Liver (tissue), 9 donors: ENCODE data around the gene PNPLA3. TPM values are rescaled to one million over a fixed set of nuclear protein-coding genes. Genes with fewer than 3 reads are reported as not detected.

ENCODE experiments used
- DNase-seq: peaks from one replicate; pipeline ENCODE4 v3.0.0-alpha.2; 2017; ENCODE audit warnings: low spot score
- H3K27ac ChIP-seq, 2 donors: one replicate each; pipeline ENCODE4 v1.7.0; 2013; ENCODE audit warnings: inconsistent platforms in 2 of 2, low read length in 2 of 2, control low read depth in 1 of 2, low read depth in 1 of 2, mild to moderate bottlenecking in 1 of 2
- H3K27me3 ChIP-seq, 4 donors: one replicate each; pipeline versions ENCODE4 v1.6.1 to v1.7.0; 2013; ENCODE audit warnings: low read length in 3 of 4, inconsistent platforms in 1 of 4, mild to moderate bottlenecking in 1 of 4, moderate library complexity in 1 of 4; ENCODE audit not compliant: control insufficient read depth in 4 of 4, insufficient read depth in 4 of 4
- H3K36me3 ChIP-seq, 4 donors: one replicate each; pipeline versions ENCODE4 v1.6.1 to v1.7.0; 2013; ENCODE audit warnings: low read length in 3 of 4, mild to moderate bottlenecking in 3 of 4, low read depth in 1 of 4, moderate library complexity in 1 of 4; ENCODE audit not compliant: control insufficient read depth in 4 of 4, insufficient read depth in 3 of 4
- H3K4me1 ChIP-seq, 4 donors: one replicate each; pipeline versions ENCODE4 v1.6.1 to v1.7.0; 2013; ENCODE audit warnings: low read length in 3 of 4, mild to moderate bottlenecking in 3 of 4, moderate library complexity in 1 of 4; ENCODE audit not compliant: control insufficient read depth in 4 of 4, insufficient read depth in 4 of 4
- H3K4me3 ChIP-seq, 3 donors: one replicate each; pipeline versions ENCODE4 v1.6.1 to v1.7.0; 2013; ENCODE audit warnings: low read length in 3 of 3, control low read depth in 1 of 3, low read depth in 1 of 3, mild to moderate bottlenecking in 1 of 3
- H3K9ac ChIP-seq, 2 donors: one replicate each; pipeline ENCODE4 v1.7.0; 2013; ENCODE audit warnings: low read length in 2 of 2, mild to moderate bottlenecking in 2 of 2, moderate library complexity in 2 of 2, control low read depth in 1 of 2, low read depth in 1 of 2
- H3K9me3 ChIP-seq, 4 donors: one replicate each; pipeline versions ENCODE4 v1.6.1 to v1.7.0; 2013; ENCODE audit warnings: low read length in 3 of 4; ENCODE audit not compliant: control insufficient read depth in 4 of 4
- ATF3 ChIP-seq: IDR thresholded peaks from 2 replicates; pipeline ENCODE4 v1.6.1; 2016; ENCODE audit warnings: antibody characterized with exemption
- CTCF ChIP-seq: fragments of 150-350 bp; IDR thresholded peaks from 2 replicates; pipeline ENCODE4 v1.5.1; 2017; ENCODE audit warnings: improper control_type of control experiment, low read depth, low read length; ENCODE audit not compliant: missing input control
- EGR1 ChIP-seq, 2 donors: IDR thresholded peaks; 2 replicates each; pipeline ENCODE4 v1.6.1; 2016 to 2018; ENCODE audit warnings: antibody characterized with exemption in 2 of 2, low read depth in 2 of 2
- FOXA1 ChIP-seq: IDR thresholded peaks from 2 replicates; pipeline ENCODE4 v1.6.1; 2016; ENCODE audit warnings: antibody characterized with exemption
- FOXA2 ChIP-seq: IDR thresholded peaks from 2 replicates; pipeline ENCODE4 v1.6.1; 2016; ENCODE audit warnings: antibody characterized with exemption
- GABPA ChIP-seq, 2 donors: IDR thresholded peaks in 1 of 2; conservative IDR thresholded peaks in 1 of 2; 2 replicates each; pipeline ENCODE4 v1.6.1; 2016; ENCODE audit warnings: antibody characterized with exemption in 2 of 2, mild to moderate bottlenecking in 1 of 2, moderate library complexity in 1 of 2
- HNF4G ChIP-seq: IDR thresholded peaks from 2 replicates; pipeline ENCODE4 v1.6.1; 2016; ENCODE audit warnings: antibody characterized with exemption
- MAX ChIP-seq: IDR thresholded peaks from 2 replicates; pipeline ENCODE4 v1.6.1; 2016; ENCODE audit warnings: antibody characterized with exemption
- NR2F2 ChIP-seq: IDR thresholded peaks from 2 replicates; pipeline ENCODE4 v1.6.1; 2016; ENCODE audit warnings: antibody characterized with exemption
- REST ChIP-seq: IDR thresholded peaks from 2 replicates; pipeline ENCODE4 v1.6.1; 2016; ENCODE audit warnings: antibody characterized with exemption, mild to moderate bottlenecking
- TAF1 ChIP-seq: conservative IDR thresholded peaks from 2 replicates; pipeline ENCODE4 v1.6.1; 2016; ENCODE audit warnings: antibody characterized with exemption, mild to moderate bottlenecking
- YY1 ChIP-seq: IDR thresholded peaks from 2 replicates; pipeline ENCODE4 v1.6.1; 2016; ENCODE audit warnings: antibody characterized with exemption, mild to moderate bottlenecking
- ZBTB33 ChIP-seq: IDR thresholded peaks from 2 replicates; pipeline ENCODE4 v1.6.1; 2016; ENCODE audit warnings: antibody characterized with exemption
- WGBS: extraction: QIAGEN DNeasy Blood & Tissue Kit; methylation state at CpG from one replicate; pipeline ENCODE4 v1.1.7; 2013; 5-methylcytosine and 5-hydroxymethylcytosine counted together
- polyA plus RNA-seq, 2 donors: library from polyadenylated mRNA; stranded (reverse) in 1 of 2; unstranded in 1 of 2; fragments of 200-250 nt in 1 of 2; fragments of >200 nt in 1 of 2; fragmentation: Nextera tagmentation in 1 of 2; extraction: Ambion mirVana in 1 of 2; gene quantifications; one replicate each; pipeline versions ENCODE4 v1.2.1 to v1.2.3, GENCODE V29; 2013 to 2015
- total RNA-seq, 2 donors: library from RNA; depleted of rRNA; stranded (reverse); fragments of >200 nt; gene quantifications; one replicate each; pipeline ENCODE4 v1.2.3, GENCODE V29; 2014
- donor health status: healthy.
- donor health status: healthy.
- donor health status: healthy.
- donor health status: healthy.
- donor health status: healthy.

PNPLA3 gene
- total and polyA plus RNA-seq, 4 donors = 15.9 to 59.1 (median 24.8) TPM

- Histone ChIP-seq H3K4me1 (no peaks in the 10 kb centered on the region), H3K27me3 (no peaks in the 10 kb centered on the region), H3K4me3 (no peak overlapping the region), H3K9me3 (no peaks in the 10 kb centered on the region), H3K9ac (no peak overlapping the region), H3K36me3 (no peaks in the 10 kb centered on the region), H3K27ac (no peak overlapping the region)
- DNase-seq = no peak
- WGBS = 91% methylated on average over 1 of the region's 1 CpG
- TF ChIP-seq HNF4G (no peak), FOXA2 (no peak), FOXA1 (no peak), ATF3 (no peak), EGR1 (IDR thresholded peaks at IDR 0.05; ENCODE audit: low read depth in 2 of 2) (no peak), NR2F2 (no peak), GABPA (IDR thresholded peaks at IDR 0.05 in 1 of 2, conservative IDR thresholded peaks at IDR 0.05 in 1 of 2) (no peak), REST (no peak)
Observed at GRCh38 chr22:43909708-43910107, 13.9 kb upstream of the PNPLA3 start.

GRCh38 chr22:43910178-43910695 lies 13.4 kb upstream of the PNPLA3 start:
- Histone ChIP-seq H3K27me3 (no peaks in the 10 kb centered on the region), H3K36me3 (no peaks in the 10 kb centered on the region), H3K4me3 (no peak overlapping the region), H3K9ac (no peak overlapping the region), H3K4me1 (no peaks in the 10 kb centered on the region), H3K9me3 (no peaks in the 10 kb centered on the region), H3K27ac (no peak overlapping the region)
- no peak for DNase-seq
- WGBS = 69% methylated on average over 6 of the region's 6 CpGs
- TF ChIP-seq HNF4G (no peak), NR2F2 (no peak), EGR1 (IDR thresholded peaks at IDR 0.05; ENCODE audit: low read depth in 2 of 2) (no peak), MAX (no peak), TAF1 (no peak), YY1 (no peak), ZBTB33 (no peak), CTCF (no peak)
